Esophagus (tissue), 2 donors: ENCODE measurements around the gene ZC3H12D. TPM values are rescaled to one million over a fixed set of nuclear protein-coding genes. Genes with fewer than 3 reads are reported as not detected.
A peak's percentile ranks its signal among the peaks of the same experiment; 100 is the strongest.

Experiments
- H3K27ac ChIP-seq, 2 donors: one replicate each; pipeline ENCODE4 v1.5.1; 2013; ENCODE audit warnings: low read depth in 2 of 2, mild to moderate bottlenecking in 2 of 2, inconsistent platforms in 1 of 2, low read length in 1 of 2, moderate library complexity in 1 of 2
- H3K27me3 ChIP-seq, 2 donors: one replicate each; pipeline ENCODE4 v1.6.1; 2013; ENCODE audit warnings: low read length in 2 of 2, control low read depth in 1 of 2, mild to moderate bottlenecking in 1 of 2; ENCODE audit not compliant: insufficient read depth in 2 of 2, control insufficient read depth in 1 of 2
- H3K36me3 ChIP-seq, 2 donors: one replicate each; pipeline ENCODE4 v1.6.1; 2013; ENCODE audit warnings: low read length in 1 of 2; ENCODE audit not compliant: control insufficient read depth in 2 of 2, insufficient read depth in 2 of 2
- H3K4me1 ChIP-seq, 2 donors: one replicate each; pipeline ENCODE4 v1.6.1; 2013; ENCODE audit warnings: low read length in 1 of 2; ENCODE audit not compliant: control insufficient read depth in 2 of 2, insufficient read depth in 2 of 2
- H3K4me3 ChIP-seq, 2 donors: one replicate each; pipeline ENCODE4 v1.5.1; 2013; ENCODE audit warnings: low read length in 2 of 2, mild to moderate bottlenecking in 2 of 2, low read depth in 1 of 2, moderate library complexity in 1 of 2
- H3K9me3 ChIP-seq, 2 donors: one replicate each; pipeline ENCODE4 v1.6.1; 2013; ENCODE audit warnings: mild to moderate bottlenecking in 2 of 2, low read depth in 1 of 2, low read length in 1 of 2, moderate library complexity in 1 of 2; ENCODE audit not compliant: control insufficient read depth in 2 of 2, insufficient read depth in 1 of 2
- WGBS, 2 donors: extraction: QIAGEN DNeasy Blood & Tissue Kit; methylation state at CpG; one replicate each; pipeline ENCODE4 v1.1.7; 2013; 5-methylcytosine and 5-hydroxymethylcytosine counted together
- polyA plus RNA-seq, 2 donors: library from polyadenylated mRNA; stranded (reverse); fragments of 200-250 nt; gene quantifications; one replicate each; pipeline ENCODE4 v1.2.3, GENCODE V29; 2013
- donor health status: healthy with polysubstance abuse.
- donor health status: Bipolar disorder and iron deficiency.

ZC3H12D gene
- polyA plus RNA-seq, 2 donors = 0.20 to 0.29 TPM

DNA sequence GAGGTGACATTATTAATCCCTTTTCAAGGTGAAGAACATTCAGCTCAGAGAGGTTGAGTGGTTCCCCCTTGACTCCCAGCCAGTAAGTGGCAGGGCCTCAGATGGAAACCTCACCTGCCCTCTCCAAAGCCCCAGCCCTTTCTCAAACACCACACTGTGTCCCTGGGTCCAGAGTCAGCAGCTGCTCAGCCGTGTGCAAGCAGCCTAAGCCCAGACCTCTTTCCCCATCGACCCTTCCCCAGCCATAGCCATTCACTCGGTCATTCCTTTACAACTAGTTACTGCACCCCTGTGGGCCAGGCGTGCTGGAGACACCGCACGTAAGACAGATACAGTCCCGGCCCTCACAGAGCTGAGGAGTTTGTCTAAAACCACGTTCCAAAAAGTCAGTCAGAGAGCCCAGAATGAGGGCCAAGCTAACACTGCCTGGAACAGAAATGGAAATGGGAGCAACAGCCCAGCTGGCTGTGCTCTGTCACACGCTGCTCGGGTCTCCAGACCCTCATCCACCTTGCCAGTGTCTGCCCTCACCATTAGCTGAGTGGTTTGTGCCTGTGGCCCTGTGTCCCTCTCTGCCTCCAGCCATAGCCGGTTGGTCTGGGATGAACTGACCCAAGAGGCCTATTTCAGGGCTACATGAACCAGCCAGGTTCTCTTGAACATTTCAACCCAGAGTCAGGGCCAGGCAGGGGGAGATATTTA is 29.6 kb downstream of the ZC3H12D start:
- Histone ChIP-seq H3K27ac (peak overlapping the region in 1 of 2 donors; percentile 33), H3K4me1 (peaks cover 4 to 19% of the 10 kb centered on the region in 2 donors), H3K4me3 (no peak overlapping the region), H3K9me3 (peaks cover 0 to 3% of the 10 kb centered on the region in 2 donors), H3K27me3 (no peaks in the 10 kb centered on the region), H3K36me3 (no peaks in the 10 kb centered on the region)
- WGBS, 2 donors = 76 to 78% methylated on average over 11 of the region's 11 CpGs

DNA sequence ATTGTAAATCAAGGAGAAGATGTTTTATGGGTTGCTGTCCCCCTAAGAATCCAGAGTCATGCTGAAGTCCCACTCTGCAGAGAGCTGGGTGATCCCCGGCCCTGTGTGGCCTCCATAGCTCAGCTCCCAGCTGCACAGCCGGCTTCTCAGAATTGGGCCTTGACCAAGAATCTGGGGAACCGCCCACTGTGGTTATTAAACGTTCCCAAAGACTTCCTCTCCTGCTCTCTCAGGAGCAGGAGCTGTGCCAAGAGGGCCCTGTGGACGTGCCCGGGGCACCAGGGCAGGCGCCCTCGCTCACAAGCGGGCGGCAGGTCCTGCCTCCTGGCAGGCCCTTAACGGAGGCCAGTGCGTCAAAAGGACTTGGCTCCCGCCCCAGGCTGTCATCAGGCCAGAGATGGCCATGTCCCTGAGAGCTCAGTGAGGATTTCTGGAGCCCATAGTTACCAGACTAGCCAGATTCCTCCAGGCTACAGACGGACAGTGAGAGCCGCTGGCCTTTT is 30.4 kb downstream of the ZC3H12D start:
- no peaks in the 10 kb centered on the region for H3K36me3 ChIP-seq
- peak overlapping the region; percentile 34 for H3K27ac ChIP-seq
- H3K27me3 ChIP-seq = no peaks in the 10 kb centered on the region
- WGBS, 2 donors = 12 to 14% methylated on average over 15 of the region's 15 CpGs
- peaks cover 0 to 3% of the 10 kb centered on the region in 2 donors for H3K9me3 ChIP-seq
- H3K4me1 ChIP-seq = peaks cover 4 to 19% of the 10 kb centered on the region in 2 donors
- H3K4me3 ChIP-seq = no peak overlapping the region

DNA sequence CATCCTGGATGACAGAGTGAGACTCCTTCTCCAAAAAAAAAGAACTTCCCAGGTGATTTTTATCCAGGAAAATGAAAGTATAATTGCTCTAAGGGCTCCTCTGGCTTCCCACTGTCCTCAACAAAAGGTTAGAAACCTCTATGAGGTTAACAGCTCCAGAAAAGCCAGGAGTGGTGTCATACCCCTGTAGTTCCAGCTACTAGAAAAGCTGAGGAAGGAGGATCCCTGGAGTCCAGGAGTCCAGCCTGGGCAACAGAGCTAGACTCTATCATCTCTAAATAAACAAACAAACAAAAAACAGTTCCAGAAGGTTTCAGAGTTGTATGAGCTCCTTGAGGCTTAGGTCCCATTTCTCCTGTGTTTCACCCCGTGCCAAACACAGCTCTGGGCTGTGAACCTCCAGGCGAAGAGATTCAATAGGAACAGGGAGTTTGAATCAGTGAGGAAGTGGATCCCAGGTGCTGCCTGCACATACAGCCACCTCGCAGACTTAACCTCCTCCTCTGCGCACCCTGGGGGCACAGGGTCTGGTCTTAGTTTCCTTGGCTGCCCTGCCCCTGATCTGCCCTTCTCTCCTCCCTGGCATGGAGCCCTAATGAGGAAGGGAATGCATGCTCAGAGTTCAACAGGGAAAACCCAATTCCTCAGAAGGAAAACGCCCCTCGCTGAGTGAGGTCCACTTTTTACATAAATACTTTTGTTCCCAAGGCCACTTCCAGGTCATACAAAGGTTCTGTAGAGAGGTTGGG is 31.0 kb downstream of the ZC3H12D start:
- peak overlapping the region in 1 of 2 donors; percentile 34 for H3K27ac ChIP-seq
- WGBS, 2 donors = 67 to 68% methylated on average over 6 of the region's 6 CpGs
- H3K4me3 ChIP-seq = no peak overlapping the region
- no peaks in the 10 kb centered on the region for H3K36me3 ChIP-seq
- no peaks in the 10 kb centered on the region for H3K27me3 ChIP-seq
- peaks cover 4 to 19% of the 10 kb centered on the region in 2 donors for H3K4me1 ChIP-seq
- peaks cover 0 to 3% of the 10 kb centered on the region in 2 donors for H3K9me3 ChIP-seq

DNA sequence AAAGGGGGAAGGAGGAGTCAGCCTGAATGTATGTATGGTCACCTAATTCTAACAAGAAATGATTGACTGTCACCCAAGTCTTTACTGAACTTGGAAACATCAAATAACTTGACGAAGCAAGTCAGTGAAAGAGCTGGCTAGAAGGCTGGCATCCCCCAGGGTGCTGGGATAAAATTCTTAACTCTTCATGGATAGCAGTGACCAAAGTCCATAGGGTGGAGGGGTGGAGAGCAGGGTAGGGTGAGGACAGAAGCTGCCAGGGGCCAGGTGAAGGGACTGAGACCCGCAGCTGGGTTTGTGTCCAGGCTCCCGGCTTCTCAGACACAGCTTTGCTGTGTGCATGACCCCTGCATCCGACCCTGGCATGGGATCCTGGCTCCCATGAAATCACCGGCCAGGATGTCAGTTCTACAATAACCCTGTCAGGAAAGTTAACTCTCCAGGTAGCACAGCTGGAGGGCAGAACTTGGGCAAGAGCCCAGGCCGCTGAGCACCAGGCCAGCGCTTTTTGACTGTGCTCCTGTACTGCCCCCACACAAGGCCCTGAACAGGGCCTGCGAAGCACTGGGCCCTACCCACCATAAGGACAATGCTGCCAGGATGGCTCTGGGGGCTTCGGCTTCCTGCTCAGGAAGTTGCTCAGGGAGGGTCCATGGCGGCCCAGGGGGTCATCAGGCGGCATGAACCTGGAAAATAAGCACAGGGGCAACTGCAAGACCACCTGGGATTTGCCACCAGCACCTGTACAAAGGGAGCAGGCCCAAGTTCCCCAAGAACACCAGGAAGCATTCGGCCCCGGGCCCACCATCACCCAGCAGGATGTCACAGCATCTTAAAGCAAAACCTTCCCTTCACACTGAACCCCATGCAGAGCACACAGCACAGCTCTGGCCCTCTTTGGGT is 32.5 kb downstream of the ZC3H12D start:
- WGBS, 2 donors = 90% methylated on average over 13 of the region's 13 CpGs
- H3K27me3 ChIP-seq = no peaks in the 10 kb centered on the region
- H3K9me3 ChIP-seq = peaks cover 0 to 3% of the 10 kb centered on the region in 2 donors
- H3K4me3 ChIP-seq = no peak overlapping the region
- H3K36me3 ChIP-seq = no peaks in the 10 kb centered on the region
- H3K4me1 ChIP-seq = peaks cover 4 to 19% of the 10 kb centered on the region in 2 donors
- no peak overlapping the region for H3K27ac ChIP-seq

DNA sequence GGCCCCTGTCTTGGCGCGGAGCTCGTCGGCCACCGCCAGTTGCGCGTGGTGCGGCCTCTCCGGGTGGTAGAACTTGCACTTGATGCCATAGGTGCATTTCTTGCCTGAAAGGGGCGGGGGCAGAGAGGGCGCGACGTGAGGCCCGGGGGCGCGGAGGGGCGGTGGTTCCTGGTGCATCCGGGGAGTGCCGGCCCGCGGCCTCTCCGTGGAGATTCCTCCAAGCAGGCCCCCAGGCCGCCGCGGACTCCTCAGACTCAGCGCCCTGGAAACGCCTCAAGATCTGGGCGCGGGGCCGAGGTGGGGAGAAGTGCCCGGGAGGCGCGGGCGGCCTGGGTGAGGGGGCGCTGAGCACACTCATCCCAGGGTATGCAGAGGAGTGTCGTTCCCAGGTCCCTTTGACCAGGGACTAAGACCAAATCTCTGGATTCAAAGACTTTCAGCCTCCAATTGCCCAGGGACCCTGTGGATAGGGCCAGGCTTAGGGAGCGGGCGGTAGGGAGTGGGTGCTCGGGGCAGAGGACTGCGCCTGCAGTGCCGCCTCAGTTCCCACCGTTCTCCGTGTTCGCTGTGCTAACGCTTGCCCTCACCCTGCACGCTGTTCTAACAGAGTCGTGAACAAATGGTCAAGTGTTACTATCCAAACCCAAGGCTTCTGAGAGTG is 33.3 kb downstream of the ZC3H12D start:
- WGBS, 2 donors = 35 to 48% methylated on average over 42 to 47 of the region's 47 CpGs
- Histone ChIP-seq H3K9me3 (no peaks in the 10 kb centered on the region), H3K36me3 (no peaks in the 10 kb centered on the region), H3K27me3 (no peaks in the 10 kb centered on the region), H3K4me1 (peaks cover 4 to 19% of the 10 kb centered on the region in 2 donors), H3K27ac (no peak overlapping the region), H3K4me3 (peak overlapping the region; percentile 32 to 35)

DNA sequence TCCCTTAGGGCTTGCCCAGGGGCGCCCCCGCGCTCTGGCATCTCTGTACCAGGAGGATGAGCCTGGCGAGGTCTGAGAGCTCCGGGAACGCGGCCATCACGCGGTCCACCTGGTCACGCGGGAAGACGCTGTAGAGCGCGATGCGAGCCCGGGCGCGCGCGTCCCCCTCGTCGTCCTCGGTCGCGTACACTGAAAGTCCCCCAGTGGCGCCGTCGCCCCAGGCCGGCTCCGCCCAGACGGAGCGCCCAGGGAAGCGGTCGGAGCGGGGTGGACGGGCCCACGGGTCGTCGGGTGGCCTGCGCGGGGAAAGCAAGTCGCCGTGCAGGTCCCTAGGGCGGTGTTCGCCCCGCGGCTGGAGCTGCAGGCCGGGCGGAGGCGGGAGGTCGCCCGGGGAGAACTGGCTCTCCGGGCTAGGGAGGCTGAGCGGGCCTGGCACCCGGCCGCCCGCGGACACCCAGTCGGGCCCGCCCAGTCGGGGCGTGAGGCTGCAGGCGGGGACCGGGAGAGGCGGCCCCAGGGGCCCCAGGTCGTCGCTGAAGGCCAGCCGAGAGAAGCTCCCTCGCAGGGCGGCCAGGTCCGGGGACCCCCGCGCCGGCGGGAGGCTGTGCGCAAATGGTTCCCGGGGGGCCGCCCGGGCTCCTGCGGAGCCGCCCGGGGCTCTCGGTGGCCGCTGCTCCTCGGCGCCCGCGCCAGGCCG is 34.0 kb downstream of the ZC3H12D start:
- Histone ChIP-seq H3K27me3 (no peaks in the 10 kb centered on the region), H3K4me3 (peak overlapping the region; percentile 32 to 35), H3K36me3 (no peaks in the 10 kb centered on the region), H3K9me3 (no peaks in the 10 kb centered on the region), H3K27ac (no peak overlapping the region), H3K4me1 (peaks cover 4 to 19% of the 10 kb centered on the region in 2 donors)
- 12 to 16% methylated on average over 54 to 89 of the region's 89 CpGs for WGBS, 2 donors

DNA sequence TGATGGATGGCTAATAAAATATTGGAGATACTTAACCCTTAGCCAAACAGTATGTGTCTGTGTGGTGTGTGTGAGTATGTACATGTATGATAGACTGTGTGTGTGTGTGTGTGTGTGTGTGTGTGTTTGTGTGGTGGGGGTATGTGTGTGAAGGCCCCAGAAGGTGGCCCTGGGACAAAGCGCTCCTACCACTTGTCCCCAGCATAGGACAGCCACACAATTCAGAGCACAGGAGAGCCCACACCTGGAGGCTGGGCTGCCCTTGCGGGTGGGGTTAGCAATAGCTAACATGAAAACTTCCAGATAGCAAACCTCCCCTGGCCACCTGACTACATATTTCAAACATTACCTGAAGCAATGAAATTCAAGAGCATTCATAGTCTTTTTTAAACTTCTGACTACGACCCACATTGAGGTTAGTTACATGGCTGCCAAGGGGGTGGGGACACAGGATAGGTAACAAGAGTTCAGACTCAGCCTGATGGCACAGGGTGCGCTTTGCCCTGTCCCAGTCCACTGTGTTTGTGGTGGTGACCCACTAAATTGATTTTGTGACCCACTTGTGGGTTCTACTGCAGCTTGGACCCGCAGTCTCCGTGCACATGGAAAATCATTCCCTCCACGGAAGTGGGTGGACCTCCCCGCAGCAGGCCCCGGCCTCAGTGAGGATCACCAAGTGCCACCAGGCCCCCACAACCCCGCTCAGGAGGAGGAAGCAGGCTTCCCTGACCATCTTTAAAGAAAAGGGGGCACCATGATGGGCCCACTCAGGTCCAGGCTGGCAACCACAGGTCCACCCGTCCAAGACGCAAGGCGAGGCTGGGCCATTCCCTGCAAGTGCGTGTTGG is 34.8 kb downstream of the ZC3H12D start:
- 80 to 87% methylated on average over 14 of the region's 14 CpGs for WGBS, 2 donors
- H3K9me3 ChIP-seq = no peaks in the 10 kb centered on the region
- H3K36me3 ChIP-seq = no peaks in the 10 kb centered on the region
- peak overlapping the region; percentile 32 to 35 for H3K4me3 ChIP-seq
- peaks cover 4 to 19% of the 10 kb centered on the region in 2 donors for H3K4me1 ChIP-seq
- no peak overlapping the region for H3K27ac ChIP-seq
- no peaks in the 10 kb centered on the region for H3K27me3 ChIP-seq

DNA sequence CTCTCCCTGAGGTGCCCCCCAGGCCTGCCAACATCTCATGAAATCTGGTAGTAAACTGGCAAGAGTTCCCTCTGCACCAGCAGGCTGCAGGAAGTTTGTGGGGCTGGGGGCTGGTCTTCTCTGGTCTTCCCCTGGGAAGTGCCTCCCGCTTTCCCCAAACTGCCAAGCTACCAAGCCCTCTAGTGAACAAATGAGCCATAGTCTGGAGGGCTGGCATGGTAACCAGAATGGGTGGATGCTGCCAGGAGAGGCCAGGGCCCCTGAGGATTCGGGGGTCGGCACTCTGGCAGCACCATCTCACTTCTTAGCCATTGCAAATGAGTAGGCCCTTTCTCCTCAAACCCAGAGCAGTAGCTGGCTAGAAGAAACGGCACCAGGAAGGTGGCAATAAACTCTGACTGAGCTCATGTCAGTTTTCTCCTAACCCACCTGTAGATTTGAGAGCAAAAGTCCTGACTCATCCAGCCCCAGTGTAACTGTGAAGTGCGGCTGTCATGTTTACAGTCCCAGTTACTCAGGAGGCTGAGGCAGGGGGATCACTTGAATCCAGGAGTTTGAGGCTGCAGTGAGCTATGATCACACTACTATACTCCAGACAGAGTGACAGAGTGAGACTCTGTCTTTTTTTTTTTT is 35.9 kb downstream of the ZC3H12D start:
- H3K4me3 ChIP-seq = no peak overlapping the region
- H3K9me3 ChIP-seq = peaks cover 0 to 3% of the 10 kb centered on the region in 2 donors
- peaks cover 4 to 12% of the 10 kb centered on the region in 2 donors for H3K4me1 ChIP-seq
- 77 to 93% methylated on average over 5 of the region's 5 CpGs for WGBS, 2 donors
- H3K36me3 ChIP-seq = no peaks in the 10 kb centered on the region
- H3K27ac ChIP-seq = no peak overlapping the region
- no peaks in the 10 kb centered on the region for H3K27me3 ChIP-seq
